Duodenal mucosa (tissue), 2 donors: ENCODE data around the gene PNO1.
A peak's percentile ranks its signal among the peaks of the same experiment; 100 is the strongest.
"Not testable (repeated sequence)": the region's sequence is repeated elsewhere in the genome, so short reads cannot be mapped to it uniquely, and the experiment has no call there.

Experiments
- H3K27ac ChIP-seq: one replicate; pipeline ENCODE4 v1.7.0; 2013; ENCODE audit warnings: low read depth, low read length
- H3K27me3 ChIP-seq, 2 donors: one replicate each; pipeline ENCODE4 v1.7.0; 2013; ENCODE audit warnings: low read length in 2 of 2, control low read depth in 1 of 2; ENCODE audit not compliant: insufficient read depth in 2 of 2, control insufficient read depth in 1 of 2
- H3K36me3 ChIP-seq, 2 donors: one replicate each; pipeline ENCODE4 v1.7.0; 2013; ENCODE audit warnings: low read length in 2 of 2, control low read depth in 1 of 2; ENCODE audit not compliant: insufficient read depth in 2 of 2, control insufficient read depth in 1 of 2
- H3K4me1 ChIP-seq, 2 donors: one replicate each; pipeline ENCODE4 v1.7.0; 2013; ENCODE audit warnings: low read length in 2 of 2, control low read depth in 1 of 2; ENCODE audit not compliant: insufficient read depth in 2 of 2, control insufficient read depth in 1 of 2
- H3K4me3 ChIP-seq, 2 donors: one replicate each; pipeline ENCODE4 v1.7.0; 2013; ENCODE audit warnings: low read length in 2 of 2, low read depth in 1 of 2
- H3K9ac ChIP-seq, 2 donors: one replicate each; pipeline ENCODE4 v1.7.0; 2013; ENCODE audit warnings: low read length in 2 of 2, low read depth in 1 of 2
- H3K9me3 ChIP-seq, 2 donors: one replicate each; pipeline ENCODE4 v1.7.0; 2013; ENCODE audit warnings: low read length in 2 of 2, control low read depth in 1 of 2; ENCODE audit not compliant: control insufficient read depth in 1 of 2

The PNO1 gene

DNA sequence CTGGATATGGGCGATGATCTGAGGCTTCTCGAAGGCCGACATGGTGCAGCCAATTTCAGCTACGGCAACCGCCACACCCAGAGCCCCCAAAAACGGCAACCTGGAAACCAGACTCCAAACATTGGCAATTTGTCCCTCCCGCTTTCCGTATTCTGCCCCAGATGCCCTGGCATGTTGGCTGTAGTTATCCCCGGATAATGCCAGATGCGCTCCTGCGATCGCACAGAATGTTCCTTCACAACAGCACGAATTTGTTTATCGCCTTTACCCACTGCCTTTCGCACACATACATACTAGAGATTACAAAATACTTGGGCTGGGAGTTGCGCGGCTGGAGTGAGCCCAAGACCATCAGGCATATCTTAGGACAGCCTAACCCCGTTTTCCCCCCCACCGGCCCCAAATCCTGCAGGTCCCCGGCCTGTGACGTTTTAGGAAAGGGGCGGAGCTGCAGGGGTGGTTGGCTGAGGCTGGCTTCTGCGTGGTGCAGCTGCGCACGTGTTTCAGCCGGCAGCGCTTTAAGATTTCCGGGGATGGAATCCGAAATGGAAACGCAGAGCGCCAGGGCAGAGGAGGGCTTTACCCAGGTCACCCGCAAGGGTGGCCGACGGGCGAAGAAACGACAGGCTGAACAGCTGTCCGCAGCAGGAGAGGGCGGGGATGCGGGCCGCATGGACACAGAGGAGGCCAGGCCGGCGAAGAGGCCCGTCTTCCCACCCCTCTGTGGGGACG, at the start of gene PNO1:
TSS of gene PNO1 (plus strand) at position 487 of the 732 bp plus-strand sequence. CDS start at position 534, 47 bp downstream.
- Histone ChIP-seq H3K27me3 (no peaks in the 10 kb centered on the region), H3K36me3 (peaks cover 5 to 21% of the 10 kb centered on the region in 2 donors), H3K4me3 (peak within 1 kb of the TSS; percentile 97 to 99), H3K27ac (peak within 1 kb of the TSS; percentile 90), H3K4me1 (peaks cover 23 to 26% of the 10 kb centered on the region in 2 donors), H3K9me3 (no peaks in the 10 kb centered on the region), H3K9ac (peak within 1 kb of the TSS; percentile 81 to 95)

DNA sequence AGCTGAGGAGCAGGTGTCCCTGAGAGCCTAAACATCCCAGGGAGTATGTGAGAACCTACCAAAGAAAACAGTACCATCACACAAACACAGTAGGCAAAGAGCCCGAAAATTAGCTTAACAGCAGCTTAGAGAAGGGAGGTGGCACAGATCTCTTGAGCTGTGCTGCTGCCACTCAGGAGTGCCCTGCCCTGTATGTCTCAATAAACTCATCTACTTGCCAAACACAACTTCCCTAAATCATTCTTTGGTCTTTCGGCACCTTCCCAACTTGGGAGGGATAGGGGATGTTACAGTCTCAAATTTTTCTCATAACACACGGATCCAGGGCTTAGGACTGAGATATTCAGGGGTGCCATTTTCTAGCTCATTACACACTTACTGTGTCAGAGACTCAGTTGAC, 49.6 kb upstream of the PNO1 start:
- Histone ChIP-seq H3K4me3 (no peak overlapping the region), H3K36me3 (no peaks in the 10 kb centered on the region), H3K27me3 (no peaks in the 10 kb centered on the region), H3K27ac (no peak overlapping the region), H3K9ac (no peak overlapping the region), H3K9me3 (peaks cover 4 to 5% of the 10 kb centered on the region in 2 donors), H3K4me1 (no peaks in the 10 kb centered on the region)

DNA sequence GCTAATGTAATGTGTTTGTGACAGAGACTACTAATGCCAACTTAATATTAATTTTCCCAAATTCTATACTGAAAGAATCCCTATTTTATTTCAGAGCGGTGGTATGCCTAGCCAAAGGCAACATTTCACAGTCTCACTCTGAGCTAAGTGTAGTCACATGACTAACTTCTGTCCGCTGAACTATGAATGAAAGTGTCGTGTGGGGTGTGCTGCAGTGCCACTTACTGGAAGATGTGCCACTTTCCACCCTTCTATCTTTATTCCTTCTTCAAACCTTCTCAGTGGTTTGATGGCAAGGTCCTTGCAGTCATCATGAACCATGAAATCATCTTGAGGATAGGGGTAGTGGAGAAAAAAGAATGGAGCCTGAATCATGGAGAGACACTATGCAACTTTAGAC, 47.6 kb upstream of the PNO1 start:
- no peaks in the 10 kb centered on the region for H3K36me3 ChIP-seq
- H3K4me3 ChIP-seq: no peak overlapping the region
- peaks cover 4 to 5% of the 10 kb centered on the region in 2 donors for H3K9me3 ChIP-seq
- H3K27ac ChIP-seq: no peak overlapping the region
- no peaks in the 10 kb centered on the region for H3K4me1 ChIP-seq
- no peaks in the 10 kb centered on the region for H3K27me3 ChIP-seq
- H3K9ac ChIP-seq: no peak overlapping the region

DNA sequence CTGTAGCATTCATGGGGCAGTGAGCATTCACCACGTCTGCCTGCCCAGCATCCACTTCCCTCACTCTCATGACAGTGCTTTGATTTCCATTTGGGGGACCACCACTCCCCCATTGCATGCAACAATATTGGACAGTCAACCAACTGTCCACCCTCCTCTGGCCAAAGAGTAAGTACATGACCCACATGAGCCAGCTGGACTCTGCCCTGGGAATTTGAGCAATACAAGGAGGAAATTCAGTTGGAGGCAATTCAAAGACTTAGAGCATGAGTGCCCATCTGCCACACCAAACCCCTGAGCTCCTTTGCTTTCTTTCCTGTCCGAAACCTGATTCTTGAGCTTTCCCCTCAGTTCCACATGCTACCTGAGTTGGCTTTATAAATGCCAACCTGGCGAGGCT, 41.7 kb upstream of the PNO1 start:
- no peaks in the 10 kb centered on the region for H3K9me3 ChIP-seq
- H3K9ac ChIP-seq: no peak overlapping the region
- H3K27me3 ChIP-seq: no peaks in the 10 kb centered on the region
- no peaks in the 10 kb centered on the region for H3K36me3 ChIP-seq
- H3K27ac ChIP-seq: no peak overlapping the region
- no peaks in the 10 kb centered on the region for H3K4me1 ChIP-seq
- no peak overlapping the region for H3K4me3 ChIP-seq

DNA sequence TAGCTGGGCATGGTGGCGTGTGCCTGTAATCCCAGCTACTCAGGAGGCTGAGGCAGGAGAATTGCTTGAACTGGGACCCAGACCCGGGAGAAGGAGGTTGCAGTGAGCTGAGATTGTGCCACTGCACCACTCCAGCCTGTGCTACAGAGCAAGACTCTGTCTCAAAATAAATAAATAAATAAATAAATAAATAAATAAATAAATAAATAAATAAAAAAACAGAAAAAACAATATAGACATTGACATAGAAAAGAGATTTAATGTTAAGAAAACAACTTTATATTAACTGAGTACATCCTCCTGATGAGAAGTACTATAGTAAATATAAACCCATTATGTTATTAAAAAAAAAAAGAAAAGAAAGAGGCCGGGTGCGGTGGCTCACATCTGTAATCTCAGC, 39.8 kb upstream of the PNO1 start:
- not testable (repeated sequence) for H3K27ac ChIP-seq, H3K27me3 ChIP-seq, H3K4me3 ChIP-seq, H3K4me1 ChIP-seq, H3K9ac ChIP-seq, H3K9me3 ChIP-seq, H3K36me3 ChIP-seq

DNA sequence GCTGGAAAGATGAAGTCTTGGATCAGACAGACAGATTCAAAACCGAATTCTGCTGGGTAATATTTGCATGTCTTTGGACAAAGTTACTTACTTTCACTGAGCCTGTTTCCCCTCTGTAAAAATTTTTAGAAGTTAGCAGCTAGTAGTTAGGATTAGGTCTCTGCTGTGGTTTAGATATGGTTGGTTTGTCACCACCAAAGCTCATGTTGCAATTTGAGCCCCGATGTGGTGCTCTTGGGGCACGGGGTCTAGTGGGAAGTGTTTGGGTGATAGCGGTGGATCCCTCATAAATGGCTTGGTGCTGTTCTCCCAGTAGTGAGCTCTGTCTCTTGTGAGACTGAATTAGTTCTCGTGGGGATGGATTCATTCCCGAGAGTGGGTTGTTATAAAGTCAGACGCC, 38.9 kb upstream of the PNO1 start:
- H3K9me3 ChIP-seq: no peaks in the 10 kb centered on the region
- no peak overlapping the region for H3K4me3 ChIP-seq
- H3K36me3 ChIP-seq: no peaks in the 10 kb centered on the region
- H3K27ac ChIP-seq: no peak overlapping the region
- no peak overlapping the region for H3K9ac ChIP-seq
- H3K27me3 ChIP-seq: no peaks in the 10 kb centered on the region
- no peaks in the 10 kb centered on the region for H3K4me1 ChIP-seq

DNA sequence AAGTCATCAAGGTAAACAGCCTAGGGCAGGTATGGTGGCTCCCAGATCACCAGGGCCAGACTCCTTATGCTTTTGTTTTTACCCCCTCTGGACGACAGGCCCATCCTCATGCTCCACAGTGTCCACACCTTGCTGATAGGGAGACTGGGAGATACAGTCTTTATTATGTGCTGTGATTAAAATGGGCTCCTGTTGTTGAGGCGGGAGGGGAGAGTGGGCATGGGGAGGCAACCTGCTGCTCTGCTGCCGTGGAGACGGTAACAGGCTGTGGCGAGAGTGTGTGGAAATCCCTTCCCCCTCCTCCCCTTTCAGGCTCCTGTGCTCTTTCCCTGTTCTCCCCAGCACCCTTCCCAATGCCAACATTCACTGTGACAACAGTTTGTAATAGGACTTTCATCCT, 38.2 kb upstream of the PNO1 start:
- Histone ChIP-seq H3K4me3 (no peak overlapping the region), H3K9ac (no peak overlapping the region), H3K36me3 (no peaks in the 10 kb centered on the region), H3K27me3 (no peaks in the 10 kb centered on the region), H3K4me1 (no peaks in the 10 kb centered on the region), H3K27ac (no peak overlapping the region), H3K9me3 (no peaks in the 10 kb centered on the region)

DNA sequence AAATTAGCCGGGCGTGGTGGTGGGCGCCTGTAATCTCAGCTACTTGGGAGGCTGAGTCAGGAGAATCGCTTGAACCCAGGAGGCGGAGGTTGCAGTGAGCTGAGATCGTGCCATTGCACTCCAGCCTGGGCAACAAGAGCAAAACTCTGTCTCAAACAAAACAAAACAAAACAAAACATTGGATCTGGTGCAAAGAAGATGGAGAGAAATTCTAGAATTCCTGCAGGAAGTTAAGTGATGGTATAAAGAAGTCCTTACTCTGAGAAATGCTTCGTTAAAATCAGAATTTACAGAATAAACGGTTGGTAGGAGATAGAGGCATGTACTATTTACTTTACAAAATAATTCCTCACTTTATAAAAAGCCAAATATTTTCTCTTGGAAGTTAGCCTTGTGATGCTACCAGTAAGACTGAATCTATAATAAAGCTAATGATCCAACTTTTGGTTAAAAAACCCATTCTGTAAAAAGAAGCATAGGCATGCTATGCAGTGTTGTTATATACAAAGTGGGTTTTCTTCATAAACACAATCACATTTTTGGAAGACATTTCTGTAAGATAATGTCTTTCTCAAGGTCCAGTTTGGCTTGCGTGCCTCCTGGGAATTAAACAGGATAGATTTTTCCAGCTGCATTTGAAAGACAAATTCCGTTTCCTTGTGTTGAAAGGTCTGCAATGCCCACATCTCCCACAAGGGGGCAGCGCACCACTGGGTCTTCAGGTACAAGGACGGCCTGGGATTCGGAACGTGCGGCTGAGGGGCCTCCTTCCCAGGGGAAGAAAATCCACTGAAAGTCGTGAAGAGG, 35.6 kb upstream of the PNO1 start:
- Histone ChIP-seq H3K36me3 (no peaks in the 10 kb centered on the region), H3K9ac (peak overlapping the region in 1 of 2 donors; percentile 22), H3K27ac (no peak overlapping the region), H3K9me3 (no peaks in the 10 kb centered on the region), H3K4me3 (no peak overlapping the region), H3K4me1 (no peaks in the 10 kb centered on the region), H3K27me3 (no peaks in the 10 kb centered on the region)

DNA sequence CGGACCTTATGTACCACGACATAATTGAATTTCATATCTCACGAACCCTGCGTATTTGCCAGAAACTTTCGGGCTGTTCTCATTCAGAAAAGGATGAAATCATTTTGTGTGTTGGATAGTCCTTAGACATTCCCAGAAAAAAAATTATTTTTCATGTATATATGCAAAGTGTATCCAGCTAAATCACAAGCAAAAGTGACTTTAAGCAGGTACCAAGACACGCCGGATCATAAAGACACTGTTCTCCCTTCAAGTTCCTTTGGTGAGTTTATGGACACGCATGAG, 35.1 kb upstream of the PNO1 start:
- H3K9ac ChIP-seq: peak overlapping the region in 1 of 2 donors; percentile 22
- no peaks in the 10 kb centered on the region for H3K27me3 ChIP-seq
- no peak overlapping the region for H3K4me3 ChIP-seq
- no peaks in the 10 kb centered on the region for H3K4me1 ChIP-seq
- H3K36me3 ChIP-seq: no peaks in the 10 kb centered on the region
- no peaks in the 10 kb centered on the region for H3K9me3 ChIP-seq
- no peak overlapping the region for H3K27ac ChIP-seq

DNA sequence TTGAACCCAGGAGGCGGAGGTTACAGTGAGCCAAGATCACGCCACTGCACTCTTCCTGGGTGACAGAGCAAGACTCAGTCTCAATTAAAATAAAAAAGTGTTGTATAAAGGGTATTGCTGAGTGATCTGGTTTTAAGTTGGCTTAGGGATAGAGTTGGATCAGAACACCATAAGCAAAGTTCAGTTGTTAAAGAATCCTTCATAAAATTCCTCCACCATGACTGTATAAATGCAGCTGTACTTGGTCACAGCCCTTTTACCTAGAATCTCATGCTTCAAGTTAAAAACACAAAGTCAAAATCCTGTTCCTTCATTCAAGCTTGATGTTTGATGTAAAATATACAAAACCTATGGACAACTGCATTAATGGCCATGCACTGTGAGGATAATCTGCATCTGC, 33.4 kb upstream of the PNO1 start:
- Histone ChIP-seq H3K9me3 (no peaks in the 10 kb centered on the region), H3K4me1 (no peaks in the 10 kb centered on the region), H3K36me3 (no peaks in the 10 kb centered on the region), H3K4me3 (no peak overlapping the region), H3K27me3 (no peaks in the 10 kb centered on the region), H3K9ac (no peak overlapping the region), H3K27ac (no peak overlapping the region)
